H1 (cell line): Measurements from ENCODE around the gene POLR2H.

Experiments used
- BRCA1 ChIP-seq: IDR thresholded peaks from 2 replicates; pipeline ENCODE4 v1.6.1; 2012; ENCODE audit warnings: low read depth, low read length, improper control_type of control experiment
- CBX8 ChIP-seq: fragments of 300-800, 300-1000 bp; sonication (generic); IDR thresholded peaks from 2 replicates; pipeline ENCODE4 v1.7.1; 2016; ENCODE audit warnings: low read depth, low read length, borderline replicate concordance
- CEBPB ChIP-seq: IDR thresholded peaks from 2 replicates; pipeline ENCODE4 v1.6.1; 2012; ENCODE audit warnings: low read depth, low read length
- EZH2 ChIP-seq: fragments of 200-600 bp; sonication (generic); IDR thresholded peaks from 2 replicates; pipeline ENCODE4 v1.7.1; 2012; ENCODE audit warnings: low read depth, mild to moderate bottlenecking, moderate library complexity, low read length, inconsistent platforms; ENCODE audit not compliant: severe bottlenecking
- MAFK ChIP-seq: IDR thresholded peaks from 2 replicates; pipeline ENCODE4 v1.6.1; 2012; ENCODE audit warnings: low read depth, mild to moderate bottlenecking, improper control_type of control experiment, low read length
- POLR2AphosphoS5 ChIP-seq: IDR thresholded peaks from 2 replicates; pipeline ENCODE4 v1.6.1; 2011; ENCODE audit warnings: low read depth, low read length
- RFX5 ChIP-seq: IDR thresholded peaks from 2 replicates; pipeline ENCODE4 v1.6.1; 2011; ENCODE audit warnings: low read depth, low read length, improper control_type of control experiment, borderline replicate concordance
- YY1 ChIP-seq: IDR thresholded peaks from 2 replicates; pipeline ENCODE4 v1.6.1; 2011; ENCODE audit warnings: low read depth, mild to moderate bottlenecking, low read length
- ZNF274 ChIP-seq: IDR thresholded peaks from 2 replicates; pipeline ENCODE4 v1.7.0; 2012; ENCODE audit warnings: low read length, borderline replicate concordance; ENCODE audit errors: extremely low read depth
- TF ChIP-seq, protein P1 (sequence below), 3 experiments: IDR thresholded peaks; 1 replicate in 2 of 3; 2 replicates in 1 of 3; pipeline versions ENCODE4 v1.5.1 to v1.6.1; 2011; ENCODE audit warnings: low read length in 3 of 3, mild to moderate bottlenecking in 3 of 3, inconsistent platforms in 2 of 3, low read depth in 1 of 3, moderate library complexity in 1 of 3; ENCODE audit not compliant: insufficient read depth in 1 of 3; ENCODE audit errors: control extremely low read depth in 1 of 3

DNA sequence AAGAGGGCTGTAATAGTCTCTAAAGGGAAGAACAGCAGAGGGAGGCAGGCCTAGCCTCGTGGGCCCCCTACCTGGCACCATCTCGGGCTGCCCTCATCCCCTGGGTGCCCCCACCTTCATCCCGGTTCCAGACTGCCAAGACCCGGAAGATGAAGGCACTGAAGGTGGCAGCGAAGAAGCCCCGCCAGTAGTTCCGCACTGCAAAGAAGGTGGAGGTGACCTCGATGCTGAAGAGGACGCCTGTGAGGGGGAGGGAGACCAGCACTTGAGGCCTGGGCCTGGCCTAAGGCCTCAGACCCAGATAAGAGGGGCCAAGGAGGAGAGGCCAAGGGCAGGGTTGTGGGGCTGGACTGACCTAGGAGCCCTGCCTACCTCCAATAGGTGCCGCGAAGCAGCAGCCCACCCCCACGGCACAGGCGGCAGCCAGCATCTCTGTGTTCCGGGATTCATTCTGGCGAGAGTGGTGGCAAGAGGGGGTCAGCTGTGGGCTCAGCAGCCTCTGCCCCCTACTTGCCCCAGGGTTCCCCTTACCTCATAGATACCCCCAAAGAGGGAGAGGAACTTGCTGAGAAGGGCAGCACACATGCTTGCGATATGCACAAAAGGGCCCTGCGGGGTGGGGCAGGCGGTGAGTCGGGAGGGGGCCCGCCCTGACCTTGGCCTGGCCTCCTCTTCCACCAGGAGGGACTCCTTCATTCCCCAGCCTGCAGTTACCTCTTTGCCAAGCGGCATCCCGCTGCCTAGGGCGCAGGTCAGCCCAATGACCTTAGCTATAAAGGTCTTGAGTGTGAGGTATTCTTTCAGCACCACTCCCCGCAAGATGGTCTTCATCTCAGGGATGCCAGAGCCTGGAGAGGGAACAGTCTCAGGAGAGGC lies 4.0 kb upstream of the POLR2H start:
- TF ChIP-seq ZNF274 (no peak), CBX8 (no peak), RFX5 (no peak), EZH2 (no peak), YY1 (no peak), POLR2AphosphoS5 (no peak), BRCA1 (no peak), MAFK (no peak), CEBPB (no peak)
- TF ChIP-seq, protein P1, sequence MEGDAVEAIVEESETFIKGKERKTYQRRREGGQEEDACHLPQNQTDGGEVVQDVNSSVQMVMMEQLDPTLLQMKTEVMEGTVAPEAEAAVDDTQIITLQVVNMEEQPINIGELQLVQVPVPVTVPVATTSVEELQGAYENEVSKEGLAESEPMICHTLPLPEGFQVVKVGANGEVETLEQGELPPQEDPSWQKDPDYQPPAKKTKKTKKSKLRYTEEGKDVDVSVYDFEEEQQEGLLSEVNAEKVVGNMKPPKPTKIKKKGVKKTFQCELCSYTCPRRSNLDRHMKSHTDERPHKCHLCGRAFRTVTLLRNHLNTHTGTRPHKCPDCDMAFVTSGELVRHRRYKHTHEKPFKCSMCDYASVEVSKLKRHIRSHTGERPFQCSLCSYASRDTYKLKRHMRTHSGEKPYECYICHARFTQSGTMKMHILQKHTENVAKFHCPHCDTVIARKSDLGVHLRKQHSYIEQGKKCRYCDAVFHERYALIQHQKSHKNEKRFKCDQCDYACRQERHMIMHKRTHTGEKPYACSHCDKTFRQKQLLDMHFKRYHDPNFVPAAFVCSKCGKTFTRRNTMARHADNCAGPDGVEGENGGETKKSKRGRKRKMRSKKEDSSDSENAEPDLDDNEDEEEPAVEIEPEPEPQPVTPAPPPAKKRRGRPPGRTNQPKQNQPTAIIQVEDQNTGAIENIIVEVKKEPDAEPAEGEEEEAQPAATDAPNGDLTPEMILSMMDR (IDR thresholded peaks at IDR 0.05; ENCODE audit: control extremely low read depth in 1 of 3, insufficient read depth in 1 of 3, low read depth in 1 of 3, low read length in 3 of 3), result no peak
